HEK293T (cell line): ENCODE data around the gene FBXO31.

Experiments
- BHLHE40 ChIP-seq: fragments of 450-650 bp; IDR thresholded peaks from 2 replicates; pipeline ENCODE4 v1.6.1; 2016; ENCODE audit warnings: mild to moderate bottlenecking, moderate library complexity, borderline replicate concordance
- FOXM1 ChIP-seq: fragments of 450-650 bp; IDR thresholded peaks from 2 replicates; pipeline ENCODE4 v1.6.1; 2017; ENCODE audit warnings: mild to moderate bottlenecking, borderline replicate concordance
- TARDBP ChIP-seq: fragments of 450-650 bp; IDR thresholded peaks from 2 replicates; pipeline ENCODE4 v1.6.1; 2016

- TF ChIP-seq BHLHE40 (no peak), FOXM1 (no peak), TARDBP (no peak)
Measured at GRCh38 chr16:87409153-87409552, 25.6 kb upstream of the FBXO31 start.
